HEK293 (cell line): Measurements from ENCODE around the gene AMT.

Source experiments
- CTCF ChIA-PET: fragments of 350-600 bp; formaldehyde crosslinking; extraction: SDS; loops from one replicate; lab custom pipeline; 2021; ENCODE audit warnings: antibody characterized with exemption; lab: Yijun Ruan, JAX
- POLR2A ChIA-PET: fragments of 300-600 bp; formaldehyde crosslinking; extraction: SDS; loops from one replicate; lab custom pipeline; 2020; ENCODE audit warnings: antibody characterized with exemption, inconsistent platforms; lab: Yijun Ruan, JAX
- H3K27ac ChIP-seq: fragments of 200-500 bp; sonication (Bioruptor generic); 2 replicates; pipeline ENCODE4 v1.5.1; 2014; ENCODE audit warnings: low read depth, low read length, control low read depth, inconsistent platforms; ENCODE audit errors: extremely low read depth
- H3K36me3 ChIP-seq, 2 experiments: fragments of 200-500 bp in 1 of 2; sonication (Bioruptor generic) in 1 of 2; 1 replicate in 1 of 2; 2 replicates in 1 of 2; pipeline ENCODE4 v1.5.1; 2014 to 2017; ENCODE audit warnings: inconsistent platforms in 2 of 2, low read length in 2 of 2; ENCODE audit not compliant: control insufficient read depth in 2 of 2, insufficient read depth in 1 of 2
- H3K4me1 ChIP-seq: fragments of 200-500 bp; sonication (Bioruptor generic); 2 replicates; pipeline ENCODE4 v1.5.1; 2014; ENCODE audit warnings: mild to moderate bottlenecking, low read length, inconsistent platforms; ENCODE audit not compliant: control insufficient read depth, insufficient read depth
- H3K4me3 ChIP-seq: 2 replicates; pipeline ENCODE4 v1.5.1; 2011; ENCODE audit warnings: low read depth, mild to moderate bottlenecking, control low read depth, low read length, moderate library complexity
- H3K9me3 ChIP-seq: fragments of 200-500 bp; sonication (Bioruptor generic); 2 replicates; pipeline ENCODE4 v1.5.1; 2014; ENCODE audit warnings: low read depth, low read length, inconsistent platforms; ENCODE audit not compliant: control insufficient read depth, insufficient read depth
- AEBP2 ChIP-seq: fragments of 450-650 bp; formaldehyde crosslinking; IDR thresholded peaks from 2 replicates; pipeline ENCODE4 v1.5.1; 2016; ENCODE audit warnings: missing biosample characterization, missing genetic modification characterization, borderline replicate concordance
- KLF17 ChIP-seq: fragments of 450-650 bp; formaldehyde crosslinking; IDR thresholded peaks from 2 replicates; pipeline ENCODE4 v1.5.1; 2016; ENCODE audit warnings: missing biosample characterization, missing genetic modification characterization
- MYNN ChIP-seq: fragments of 450-650 bp; formaldehyde crosslinking; IDR thresholded peaks from 2 replicates; pipeline ENCODE4 v1.5.1; 2016; ENCODE audit warnings: missing biosample characterization, missing genetic modification characterization, borderline replicate concordance
- PRDM4 ChIP-seq: fragments of 450-650 bp; formaldehyde crosslinking; IDR thresholded peaks from 2 replicates; pipeline ENCODE4 v1.5.1; 2017; ENCODE audit warnings: missing biosample characterization, missing genetic modification characterization
- PRDM6 ChIP-seq: fragments of 450-650 bp; formaldehyde crosslinking; IDR thresholded peaks from 2 replicates; pipeline ENCODE4 v1.5.1; 2017; ENCODE audit warnings: missing biosample characterization, missing genetic modification characterization
- ZIC2 ChIP-seq: fragments of 450-650 bp; formaldehyde crosslinking; IDR thresholded peaks from 2 replicates; pipeline ENCODE4 v1.5.1; 2016; ENCODE audit warnings: missing biosample characterization, missing genetic modification characterization
- ZNF10 ChIP-seq: fragments of 450-650 bp; formaldehyde crosslinking; IDR thresholded peaks from 2 replicates; pipeline ENCODE4 v1.5.1; 2017; ENCODE audit warnings: missing biosample characterization, missing genetic modification characterization
- ZNF112 ChIP-seq: fragments of 450-650 bp; formaldehyde crosslinking; IDR thresholded peaks from 2 replicates; pipeline ENCODE4 v1.5.0; 2017; ENCODE audit warnings: missing biosample characterization, missing genetic modification characterization
- ZNF121 ChIP-seq: fragments of 450-650 bp; formaldehyde crosslinking; IDR thresholded peaks from 2 replicates; pipeline ENCODE4 v1.5.1; 2016; ENCODE audit warnings: missing biosample characterization, missing genetic modification characterization
- ZNF132 ChIP-seq: fragments of 450-650 bp; formaldehyde crosslinking; IDR thresholded peaks from 2 replicates; pipeline ENCODE4 v1.5.1; 2017; ENCODE audit warnings: missing biosample characterization, missing genetic modification characterization, borderline replicate concordance
- ZNF23 ChIP-seq: fragments of 450-650 bp; formaldehyde crosslinking; IDR thresholded peaks from 2 replicates; pipeline ENCODE4 v1.5.1; 2016; ENCODE audit warnings: missing biosample characterization, missing genetic modification characterization, borderline replicate concordance
- ZNF366 ChIP-seq: fragments of 450-650 bp; formaldehyde crosslinking; conservative IDR thresholded peaks from 2 replicates; pipeline ENCODE4 v1.5.1; 2016; ENCODE audit warnings: missing biosample characterization, missing genetic modification characterization
- ZNF426 ChIP-seq: fragments of 450-650 bp; formaldehyde crosslinking; IDR thresholded peaks from 2 replicates; pipeline ENCODE4 v1.5.1; 2017; ENCODE audit warnings: missing biosample characterization, missing genetic modification characterization, mild to moderate bottlenecking, inconsistent platforms, moderate library complexity
- ZNF521 ChIP-seq: fragments of 450-650 bp; formaldehyde crosslinking; IDR thresholded peaks from 2 replicates; pipeline ENCODE4 v1.5.1; 2017; ENCODE audit warnings: missing biosample characterization, mild to moderate bottlenecking, missing genetic modification characterization
- ZNF600 ChIP-seq: fragments of 450-650 bp; formaldehyde crosslinking; IDR thresholded peaks from 2 replicates; pipeline ENCODE4 v1.5.1; 2016; ENCODE audit warnings: missing biosample characterization, missing genetic modification characterization
- ZNF654 ChIP-seq: fragments of 450-650 bp; formaldehyde crosslinking; IDR thresholded peaks from 2 replicates; pipeline ENCODE4 v1.5.1; 2016; ENCODE audit warnings: low read depth, missing biosample characterization, missing genetic modification characterization
- ZNF670 ChIP-seq: fragments of 450-650 bp; formaldehyde crosslinking; IDR thresholded peaks from 2 replicates; pipeline ENCODE4 v1.5.1; 2016; ENCODE audit warnings: missing biosample characterization, missing genetic modification characterization, low read depth
- ZNF677 ChIP-seq: fragments of 450-650 bp; IDR thresholded peaks from 2 replicates; pipeline ENCODE4 v1.5.0; 2018; ENCODE audit warnings: missing biosample characterization, mild to moderate bottlenecking, missing genetic modification characterization, moderate library complexity
- ZNF704 ChIP-seq: fragments of 450-650 bp; formaldehyde crosslinking; IDR thresholded peaks from 2 replicates; pipeline ENCODE4 v1.5.1; 2016; ENCODE audit warnings: missing biosample characterization, missing genetic modification characterization
- ZSCAN18 ChIP-seq: fragments of 450-650 bp; formaldehyde crosslinking; IDR thresholded peaks from 2 replicates; pipeline ENCODE4 v1.5.1; 2016; ENCODE audit warnings: missing biosample characterization, missing genetic modification characterization

AMT gene

GRCh38 chr3:49469037-49469935 is 47.0 kb upstream of the AMT start (continued):
- no peak; the same call in 1 of the 2 replicates for TF ChIP-seq ZNF366 (tag by site-specific recombination)
- TF ChIP-seq ZNF521, result no peak

- CTCF ChIA-PET, result no interaction called here
- Histone ChIP-seq H3K27ac (no peak overlapping the region), H3K9me3 (no peaks in the 10 kb centered on the region), H3K4me3 (no peak overlapping the region), H3K36me3 (no peaks in the 10 kb centered on the region), H3K4me1 (peaks cover 3% of the 10 kb centered on the region; the same call in 1 of the 2 replicates)
- no peak for TF ChIP-seq ZNF132 (tag by site-specific recombination)
- no peak for TF ChIP-seq ZIC2
- no peak for TF ChIP-seq ZNF10 (tag by site-specific recombination)
- TF ChIP-seq PRDM6 (tag by site-specific recombination), result no peak
- no peak for TF ChIP-seq ZNF112 (tag by site-specific recombination)
- TF ChIP-seq ZNF426, result no peak
- TF ChIP-seq ZNF704 (tag by site-specific recombination), result no peak
- TF ChIP-seq AEBP2 (tag by site-specific recombination), result no peak
- TF ChIP-seq ZNF670 (tag by site-specific recombination), result no peak
- TF ChIP-seq MYNN (tag by site-specific recombination), result no peak
- TF ChIP-seq ZNF654 (tag by site-specific recombination), result no peak
- TF ChIP-seq PRDM4 (tag by site-specific recombination), result no peak
- TF ChIP-seq ZNF677 (tag by site-specific recombination), result no peak
- no peak for TF ChIP-seq ZNF600
- TF ChIP-seq ZNF23 (tag by site-specific recombination), result no peak
- no peak for TF ChIP-seq KLF17
- no peak for TF ChIP-seq ZNF121 (tag by site-specific recombination)
- no peak for TF ChIP-seq ZSCAN18 (tag by site-specific recombination)
- POLR2A ChIA-PET, result no interaction called here
Measured at GRCh38 chr3:49466085-49466484, 43.8 kb upstream of the AMT start.
